Ascending aorta (tissue), 2 donors: Measurements from ENCODE around the gene LAMA2. TPM values are rescaled to one million over a fixed set of nuclear protein-coding genes. Genes with fewer than 3 reads are reported as not detected.
"Not testable (repeated sequence)": the region's sequence is repeated elsewhere in the genome, so short reads cannot be mapped to it uniquely, and the experiment has no call there.

ENCODE experiments used
- DNase-seq, 2 donors: peaks; one replicate each; pipeline ENCODE4 v3.0.0-alpha.2; 2019; ENCODE audit warnings: low spot score in 2 of 2
- H3K27ac ChIP-seq, 2 donors: fragments of 200-600 bp; sonication (generic); one replicate each; pipeline ENCODE4 v1.5.1; 2016 to 2017; ENCODE audit warnings: mild to moderate bottlenecking in 1 of 2
- H3K27me3 ChIP-seq: fragments of 200-600 bp; sonication (generic); one replicate; pipeline ENCODE4 v1.5.1; 2017
- H3K36me3 ChIP-seq, 2 donors: fragments of 200-600 bp; sonication (generic); one replicate each; pipeline ENCODE4 v1.5.1; 2016
- H3K4me1 ChIP-seq, 2 donors: fragments of 200-600 bp; sonication (generic); one replicate each; pipeline ENCODE4 v1.5.1; 2016 to 2017; ENCODE audit warnings: mild to moderate bottlenecking in 1 of 2
- H3K4me3 ChIP-seq, 2 donors: fragments of 200-600 bp; sonication (generic); one replicate each; pipeline ENCODE4 v1.5.1; 2016 to 2017; ENCODE audit warnings: mild to moderate bottlenecking in 1 of 2
- H3K9me3 ChIP-seq, 2 donors: fragments of 200-600 bp; sonication (generic); one replicate each; pipeline ENCODE4 v1.5.1; 2016
- CTCF ChIP-seq, 3 experiments: fragments of 200-600 bp in 2 of 3; fragments of 450-650 bp in 1 of 3; sonication (generic) in 2 of 3; IDR thresholded peaks; one replicate each; pipeline ENCODE4 v1.5.1; 2016 to 2019; ENCODE audit warnings: antibody characterized with exemption in 3 of 3, mild to moderate bottlenecking in 1 of 3, moderate library complexity in 1 of 3
- intact Hi-C: fragments of 100-400 bp; cut with DNase I; formaldehyde crosslinking; loops from one replicate; pipeline ENCODE4 v1.15.1; 2023
- total RNA-seq: library from RNA; depleted of rRNA; stranded (reverse); fragments of >200 nt; gene quantifications from one replicate; pipeline ENCODE4 v1.1.0, GENCODE V29; 2016

LAMA2 gene
- total RNA-seq, 1 donor from 2014 or later, result 45.2 TPM

GRCh38 chr6:129033581-129033980 lies 150.6 kb downstream of the LAMA2 start:
- Histone ChIP-seq H3K4me3 (no peak overlapping the region), H3K36me3 (no peaks in the 10 kb centered on the region), H3K9me3 (no peaks in the 10 kb centered on the region), H3K4me1 (no peaks in the 10 kb centered on the region), H3K27me3 (no peaks in the 10 kb centered on the region), H3K27ac (no peak overlapping the region)
- intact Hi-C loops, result no loop called here
- DNase-seq, result no peak
- no peak for TF ChIP-seq CTCF (IDR thresholded peaks at IDR 0.05)

- no peak overlapping the region for H3K27ac ChIP-seq
- no peaks in the 10 kb centered on the region for H3K36me3 ChIP-seq
- H3K4me3 ChIP-seq, result no peak overlapping the region
- intact Hi-C loops, result no loop called here
- no peaks in the 10 kb centered on the region for H3K4me1 ChIP-seq
- no peaks in the 10 kb centered on the region for H3K9me3 ChIP-seq
- no peak for DNase-seq
- H3K27me3 ChIP-seq, result no peaks in the 10 kb centered on the region
- TF ChIP-seq CTCF (IDR thresholded peaks at IDR 0.05), result no peak
Measured at GRCh38 chr6:129041563-129041962, 158.6 kb downstream of the LAMA2 start.

- H3K4me3 ChIP-seq, result no peak overlapping the region
- H3K9me3 ChIP-seq, result no peaks in the 10 kb centered on the region
- no peak for DNase-seq
- no peaks in the 10 kb centered on the region for H3K27me3 ChIP-seq
- no peaks in the 10 kb centered on the region for H3K4me1 ChIP-seq
- no peak overlapping the region for H3K27ac ChIP-seq
- intact Hi-C loops, result no loop called here
- no peak for TF ChIP-seq CTCF (IDR thresholded peaks at IDR 0.05)
- H3K36me3 ChIP-seq, result peaks cover 0 to 5% of the 10 kb centered on the region in 2 donors
Measured at GRCh38 chr6:129046526-129046925, 163.6 kb downstream of the LAMA2 start.

GRCh38 chr6:129047834-129048233 lies 164.9 kb downstream of the LAMA2 start:
- Histone ChIP-seq H3K4me3 (no peak overlapping the region), H3K36me3 (peaks cover 0 to 5% of the 10 kb centered on the region in 2 donors), H3K9me3 (no peaks in the 10 kb centered on the region), H3K27me3 (no peaks in the 10 kb centered on the region), H3K27ac (no peak overlapping the region), H3K4me1 (no peaks in the 10 kb centered on the region)
- TF ChIP-seq CTCF (IDR thresholded peaks at IDR 0.05), result no peak
- DNase-seq, result no peak
- intact Hi-C loops, result no loop called here

GRCh38 chr6:129050086-129050485 lies 167.1 kb downstream of the LAMA2 start:
- Histone ChIP-seq H3K27ac (no peak overlapping the region), H3K27me3 (no peaks in the 10 kb centered on the region), H3K4me3 (no peak overlapping the region), H3K9me3 (no peaks in the 10 kb centered on the region), H3K36me3 (peaks cover 0 to 5% of the 10 kb centered on the region in 2 donors), H3K4me1 (no peaks in the 10 kb centered on the region)
- no peak for DNase-seq
- no peak for TF ChIP-seq CTCF (IDR thresholded peaks at IDR 0.05)
- intact Hi-C loops, result no loop called here

- not testable (repeated sequence) for DNase-seq
Measured at GRCh38 chr6:129053143-129053542, 170.2 kb downstream of the LAMA2 start.

More at GRCh38 chr6:129053143-129053542, 170.2 kb downstream of the LAMA2 start:
- H3K36me3 ChIP-seq, H3K9me3 ChIP-seq, H3K4me3 ChIP-seq, H3K27ac ChIP-seq, H3K4me1 ChIP-seq, intact Hi-C loops, H3K27me3 ChIP-seq: not testable (repeated sequence)
